ENCODE results near the gene CIRBP. TPM values are rescaled to one million over a fixed set of nuclear protein-coding genes. Genes with fewer than 3 reads are reported as not detected.

Gene CIRBP
- total and polyA plus RNA-seq, 9 of the 15 experiments (the other 6 are each of a cell fraction or from before 2014, with no cell fraction given), result 20.5 to 327 (median 176) TPM

GRCh38 chr19:1260749-1261537 lies 8.2 kb upstream of the CIRBP start (continued):
- TF ChIP-seq MNT (conservative IDR thresholded peaks at IDR 0.05) (peak; percentile 30 to 69; a peak in 3 of 4 replicates), LCOR (CRISPR knock-in tag; IDR thresholded peaks at IDR 0.05) (0 out of 2 replicates have a peak, but pooled peaks have one; percentile 22), BCOR (IDR thresholded peaks at IDR 0.05) (no peak), MXD1 (CRISPR knock-in tag; IDR thresholded peaks at IDR 0.05; ENCODE audit: borderline replicate concordance, poor library complexity, severe bottlenecking) (no peak), ZNF76 (CRISPR knock-in tag; IDR thresholded peaks at IDR 0.05; ENCODE audit: borderline replicate concordance) (no peak), CLOCK (CRISPR knock-in tag; IDR thresholded peaks at IDR 0.05; ENCODE audit: borderline replicate concordance) (no peak), ZC3H4 (CRISPR knock-in tag; IDR thresholded peaks at IDR 0.05; ENCODE audit: borderline replicate concordance) (peak; percentile 83; the same call in 1 of the 2 replicates), POLR2H (tag; IDR thresholded peaks at IDR 0.05; ENCODE audit: low read depth) (no peak), ZFP36 (IDR thresholded peaks at IDR 0.05; ENCODE audit: low read depth, low read length, partially characterized antibody) (no peak), PHF8 (IDR thresholded peaks at IDR 0.05; ENCODE audit: borderline replicate concordance, low read length) (peak; percentile 45; the same call in 1 of the 2 replicates), ZNF707 (CRISPR knock-in tag; conservative IDR thresholded peaks at IDR 0.05) (no peak), DPF2 (IDR thresholded peaks at IDR 0.05) (peak; percentile 9; the same call in 1 of the 2 replicates), HMBOX1 (IDR thresholded peaks at IDR 0.05) (no peak), NR2C1 (IDR thresholded peaks at IDR 0.05) (no peak), NR2C1 (tag; IDR thresholded peaks at IDR 0.05) (no peak), ZSCAN32 (CRISPR knock-in tag; IDR thresholded peaks at IDR 0.05) (no peak), HMG20A (CRISPR knock-in tag; conservative IDR thresholded peaks at IDR 0.05) (no peak), ZNF695 (CRISPR knock-in tag; IDR thresholded peaks at IDR 0.05) (no peak), ZNF354B (CRISPR knock-in tag; IDR thresholded peaks at IDR 0.05) (no peak), CXXC5 (CRISPR knock-in tag; IDR thresholded peaks at IDR 0.05) (peak; percentile 94), FOXM1 (IDR thresholded peaks at IDR 0.05; ENCODE audit: low read depth) (no peak), FOXM1 (CRISPR knock-in tag; IDR thresholded peaks at IDR 0.05; ENCODE audit: low read depth) (no peak)

All from K562 (cell line).